Transverse colon (tissue), 4 donors: ENCODE results near the gene ZNF665. TPM values are rescaled to one million over a fixed set of nuclear protein-coding genes. Genes with fewer than 3 reads are reported as not detected.
A peak's percentile ranks its signal among the peaks of the same experiment; 100 is the strongest.
"Not testable (repeated sequence)": the region's sequence is repeated elsewhere in the genome, so short reads cannot be mapped to it uniquely, and the experiment has no call there.

Experiments used
- DNase-seq: peaks from one replicate; pipeline ENCODE4 v3.0.0-alpha.2; 2019
- H3K27ac ChIP-seq, 4 donors: fragments of 200-600 bp; sonication (generic); 2 replicates each; pipeline ENCODE4 v1.5.1; 2016 to 2018; ENCODE audit warnings: inconsistent platforms in 4 of 4
- H3K27me3 ChIP-seq: fragments of 200-600 bp; sonication (generic); 2 replicates; pipeline ENCODE4 v1.5.1; 2017; ENCODE audit warnings: inconsistent platforms
- H3K36me3 ChIP-seq, 4 donors: fragments of 200-600 bp; sonication (generic); 2 replicates each; pipeline ENCODE4 v1.5.1; 2017 to 2019; ENCODE audit warnings: inconsistent platforms in 4 of 4
- H3K4me1 ChIP-seq, 4 donors: fragments of 200-600 bp; sonication (generic); 2 replicates each; pipeline ENCODE4 v1.5.1; 2017 to 2020; ENCODE audit warnings: inconsistent platforms in 4 of 4
- H3K4me3 ChIP-seq, 4 donors: fragments of 200-600 bp; sonication (generic); 1 replicate in 1 of 4; 2 replicates in 3 of 4; pipeline versions ENCODE4 v1.5.1 to v1.6.1; 2017 to 2019; ENCODE audit warnings: inconsistent platforms in 4 of 4
- H3K9me3 ChIP-seq, 2 donors: fragments of 200-600 bp; sonication (generic); 2 replicates each; pipeline ENCODE4 v1.5.1; 2017 to 2019; ENCODE audit warnings: inconsistent platforms in 2 of 2
- CTCF ChIP-seq, 5 experiments: fragments of 200-600 bp in 3 of 5; fragments of 450-650 bp in 2 of 5; sonication (generic) in 3 of 5; IDR thresholded peaks; 1 replicate in 2 of 5; 2 replicates in 3 of 5; pipeline ENCODE4 v1.5.1; 2016 to 2017; ENCODE audit warnings: antibody characterized with exemption in 5 of 5, inconsistent platforms in 3 of 5, mild to moderate bottlenecking in 2 of 5, moderate library complexity in 1 of 5
- EP300 ChIP-seq: sonication (generic); formaldehyde crosslinking; IDR thresholded peaks from one replicate; pipeline ENCODE4 v1.6.1; 2017; ENCODE audit warnings: antibody characterized with exemption, low read depth
- POLR2A ChIP-seq: fragments of 450-650 bp; IDR thresholded peaks from one replicate; pipeline ENCODE4 v1.6.1; 2016; ENCODE audit warnings: antibody characterized with exemption, mild to moderate bottlenecking, moderate library complexity
- POLR2AphosphoS5 ChIP-seq, 3 donors: sonication (generic); formaldehyde crosslinking; IDR thresholded peaks; one replicate each; pipeline ENCODE4 v1.6.1; 2016; ENCODE audit warnings: antibody characterized with exemption in 3 of 3
- WGBS, 2 donors: methylation state at CpG; one replicate each; pipeline ENCODE4 v1.1.5; 2018; ENCODE audit warnings: low coverage in 1 of 2; 5-methylcytosine and 5-hydroxymethylcytosine counted together
- in situ Hi-C, 4 donors: fragments of 200-750 bp; cut with MboI; loops; one replicate each; pipeline versions ENCODE4 v1.15.0 to v1.15.1; 2017; ENCODE audit warnings: low sequenced_read_pairs in 3 of 4, low pct_ligation_motif_present in 1 of 4, low pct_unique_long_range_greater_than_20kb in 1 of 4
- intact Hi-C: fragments of 100-400 bp; cut with DNase I; formaldehyde crosslinking; loops from one replicate; pipeline ENCODE4 v1.15.1; 2023; ENCODE audit warnings: low total_unique reads
- total RNA-seq, 4 donors: library from RNA; depleted of rRNA; stranded (reverse); fragments of >200 nt; gene quantifications; one replicate each; pipeline ENCODE4 v1.1.0, GENCODE V29; 2016

The ZNF665 gene
- total RNA-seq, 4 donors from 2014 or later, result 1.00 to 4.4 (median 2.6) TPM; not detected in 1

- no peaks in the 10 kb centered on the region for H3K36me3 ChIP-seq
- peak within 1 kb of the TSS; percentile 67 to 84 (median 79) for H3K27ac ChIP-seq
- TF ChIP-seq CTCF (IDR thresholded peaks at IDR 0.05) (no peak), POLR2A (peak; percentile 26), POLR2AphosphoS5 (IDR thresholded peaks at IDR 0.05) (peak in 2 of 3 donors; percentile 31 to 43)
- peaks cover 11 to 12% of the 10 kb centered on the region in 2 donors for H3K9me3 ChIP-seq
- no peaks in the 10 kb centered on the region for H3K27me3 ChIP-seq
- peaks cover 0 to 18% (median 8%) of the 10 kb centered on the region in 4 donors for H3K4me1 ChIP-seq
- DNase-seq, result peak; percentile 79
- intact Hi-C loops, result no loop called here
- 14% methylated on average over 51 of the region's 51 CpGs; no CpG with 5 or more reads in 1 of the 2 donors for WGBS, 2 donors
- in situ Hi-C loops, result no loop called here
- H3K4me3 ChIP-seq, result peak within 1 kb of the TSS; percentile 56 to 88 (median 71)
These were observed 60.8 kb downstream of the ZNF665 start, which contains the start of gene ZNF415 for GRCh38 chr19:53132141-53132991. Gene ZNF415 (minus strand): TSS chr19:53132910. CDS start chr19:53122676, 10,234 bp downstream.

- intact Hi-C loops, result no loop called here
- in situ Hi-C loops, result no loop called here
- Histone ChIP-seq H3K36me3 (no peaks in the 10 kb centered on the region), H3K27me3 (no peaks in the 10 kb centered on the region), H3K4me3 (peak overlapping the region in 3 of 4 donors; percentile 56 to 76 (median 66)), H3K27ac (peak overlapping the region in 1 of 4 donors; percentile 78), H3K4me1 (peaks cover 0 to 18% (median 8%) of the 10 kb centered on the region in 4 donors), H3K9me3 (peaks cover 6 to 7% of the 10 kb centered on the region in 2 donors)
- WGBS, 2 donors, result 54 to 55% methylated on average over 5 to 6 of the region's 6 CpGs
- no peak for TF ChIP-seq POLR2A
- no peak for TF ChIP-seq POLR2AphosphoS5 (IDR thresholded peaks at IDR 0.05)
- no peak for TF ChIP-seq EP300
- TF ChIP-seq CTCF (IDR thresholded peaks at IDR 0.05), result no peak
- no peak for DNase-seq
These were observed 61.4 kb downstream of the ZNF665 start for GRCh38 chr19:53131727-53132126.

- H3K9me3 ChIP-seq, result peaks cover 0 to 4% of the 10 kb centered on the region in 2 donors
- H3K36me3 ChIP-seq, result no peaks in the 10 kb centered on the region
- DNase-seq, result no peak
- 79 to 93% methylated on average over 3 to 4 of the region's 4 CpGs for WGBS, 2 donors
- in situ Hi-C loops (no loop called here), intact Hi-C loops (no loop called here)
- no peak overlapping the region for H3K27ac ChIP-seq
- TF ChIP-seq POLR2A (no peak), EP300 (no peak), POLR2AphosphoS5 (IDR thresholded peaks at IDR 0.05) (no peak), CTCF (IDR thresholded peaks at IDR 0.05) (no peak)
- H3K4me1 ChIP-seq, result peaks cover 0 to 18% (median 8%) of the 10 kb centered on the region in 4 donors
- H3K27me3 ChIP-seq, result no peaks in the 10 kb centered on the region
- peak overlapping the region in 1 of 4 donors; percentile 76 for H3K4me3 ChIP-seq
These were observed 62.0 kb downstream of the ZNF665 start for GRCh38 chr19:53131085-53131590.

- in situ Hi-C loops, result no loop called here
- H3K36me3 ChIP-seq, result no peaks in the 10 kb centered on the region
- no peaks in the 10 kb centered on the region for H3K27me3 ChIP-seq
- WGBS, 2 donors, result 82 to 100% methylated on average over 3 to 7 of the region's 7 CpGs
- no peak for TF ChIP-seq POLR2A
- H3K9me3 ChIP-seq, result peaks cover 0 to 4% of the 10 kb centered on the region in 2 donors
- no peak for DNase-seq
- H3K27ac ChIP-seq, result no peak overlapping the region
- H3K4me1 ChIP-seq, result peaks cover 0 to 18% (median 8%) of the 10 kb centered on the region in 4 donors
- no peak overlapping the region for H3K4me3 ChIP-seq
- intact Hi-C loops, result no loop called here
These were observed 62.7 kb downstream of the ZNF665 start for GRCh38 chr19:53130506-53130905.

- in situ Hi-C loops, H3K36me3 ChIP-seq, DNase-seq, H3K4me3 ChIP-seq, H3K4me1 ChIP-seq, H3K9me3 ChIP-seq, H3K27ac ChIP-seq, H3K27me3 ChIP-seq: not testable (repeated sequence)
- intact Hi-C loops, result loop anchor here (2.0 kb wide), 1 partner anchor 28 kb away; no protein-coding TSS in a partner anchor
- 79 to 89% methylated on average over 3 to 9 of the region's 15 CpGs for WGBS, 2 donors
These were observed 66.2 kb downstream of the ZNF665 start for GRCh38 chr19:53126733-53127526.
